HEK293 (cell line): ENCODE measurements around the gene RINT1.

ENCODE experiments used
- CTCF ChIA-PET: fragments of 350-600 bp; formaldehyde crosslinking; extraction: SDS; loops from one replicate; lab custom pipeline; 2021; ENCODE audit warnings: antibody characterized with exemption; lab: Yijun Ruan, JAX
- POLR2A ChIA-PET: fragments of 300-600 bp; formaldehyde crosslinking; extraction: SDS; loops from one replicate; lab custom pipeline; 2020; ENCODE audit warnings: antibody characterized with exemption, inconsistent platforms; lab: Yijun Ruan, JAX
- H3K27ac ChIP-seq: fragments of 200-500 bp; sonication (Bioruptor generic); 2 replicates; pipeline ENCODE4 v1.5.1; 2014; ENCODE audit warnings: low read depth, low read length, control low read depth, inconsistent platforms; ENCODE audit errors: extremely low read depth
- H3K36me3 ChIP-seq, 2 experiments: fragments of 200-500 bp in 1 of 2; sonication (Bioruptor generic) in 1 of 2; 1 replicate in 1 of 2; 2 replicates in 1 of 2; pipeline ENCODE4 v1.5.1; 2014 to 2017; ENCODE audit warnings: inconsistent platforms in 2 of 2, low read length in 2 of 2; ENCODE audit not compliant: control insufficient read depth in 2 of 2, insufficient read depth in 1 of 2
- H3K4me1 ChIP-seq: fragments of 200-500 bp; sonication (Bioruptor generic); 2 replicates; pipeline ENCODE4 v1.5.1; 2014; ENCODE audit warnings: mild to moderate bottlenecking, low read length, inconsistent platforms; ENCODE audit not compliant: control insufficient read depth, insufficient read depth
- H3K4me3 ChIP-seq: 2 replicates; pipeline ENCODE4 v1.5.1; 2011; ENCODE audit warnings: low read depth, mild to moderate bottlenecking, control low read depth, low read length, moderate library complexity
- H3K9me3 ChIP-seq: fragments of 200-500 bp; sonication (Bioruptor generic); 2 replicates; pipeline ENCODE4 v1.5.1; 2014; ENCODE audit warnings: low read depth, low read length, inconsistent platforms; ENCODE audit not compliant: control insufficient read depth, insufficient read depth
- ATF2 ChIP-seq: fragments of 450-650 bp; formaldehyde crosslinking; IDR thresholded peaks from 2 replicates; pipeline ENCODE4 v1.5.1; 2016; ENCODE audit warnings: missing biosample characterization, missing genetic modification characterization, low read depth
- EGR2 ChIP-seq: fragments of 450-650 bp; formaldehyde crosslinking; IDR thresholded peaks from 2 replicates; pipeline ENCODE4 v1.5.1; 2016; ENCODE audit warnings: low read depth, missing biosample characterization, missing genetic modification characterization
- GLIS2 ChIP-seq: fragments of 450-650 bp; formaldehyde crosslinking; IDR thresholded peaks from 2 replicates; pipeline ENCODE4 v1.5.1; 2016; ENCODE audit warnings: missing biosample characterization, missing genetic modification characterization
- PRDM2 ChIP-seq: fragments of 450-650 bp; formaldehyde crosslinking; IDR thresholded peaks from 2 replicates; pipeline ENCODE4 v1.5.1; 2016; ENCODE audit warnings: missing biosample characterization, missing genetic modification characterization, borderline replicate concordance
- TSHZ1 ChIP-seq: fragments of 450-650 bp; formaldehyde crosslinking; IDR thresholded peaks from 2 replicates; pipeline ENCODE4 v1.5.1; 2016; ENCODE audit warnings: missing biosample characterization, missing genetic modification characterization, borderline replicate concordance
- WT1 ChIP-seq: fragments of 450-650 bp; formaldehyde crosslinking; IDR thresholded peaks from 2 replicates; pipeline ENCODE4 v1.5.1; 2016; ENCODE audit warnings: missing biosample characterization, missing genetic modification characterization
- ZIC2 ChIP-seq: fragments of 450-650 bp; formaldehyde crosslinking; IDR thresholded peaks from 2 replicates; pipeline ENCODE4 v1.5.1; 2016; ENCODE audit warnings: missing biosample characterization, missing genetic modification characterization
- ZNF121 ChIP-seq: fragments of 450-650 bp; formaldehyde crosslinking; IDR thresholded peaks from 2 replicates; pipeline ENCODE4 v1.5.1; 2016; ENCODE audit warnings: missing biosample characterization, missing genetic modification characterization
- ZNF184 ChIP-seq: fragments of 450-650 bp; IDR thresholded peaks from 2 replicates; pipeline ENCODE4 v1.5.1; 2018; ENCODE audit warnings: missing biosample characterization, mild to moderate bottlenecking, missing genetic modification characterization
- ZNF23 ChIP-seq: fragments of 450-650 bp; formaldehyde crosslinking; IDR thresholded peaks from 2 replicates; pipeline ENCODE4 v1.5.1; 2016; ENCODE audit warnings: missing biosample characterization, missing genetic modification characterization, borderline replicate concordance
- ZNF664 ChIP-seq: fragments of 450-650 bp; formaldehyde crosslinking; IDR thresholded peaks from 2 replicates; pipeline ENCODE4 v1.5.1; 2016; ENCODE audit warnings: missing biosample characterization, missing genetic modification characterization
- ZNF670 ChIP-seq: fragments of 450-650 bp; formaldehyde crosslinking; IDR thresholded peaks from 2 replicates; pipeline ENCODE4 v1.5.1; 2016; ENCODE audit warnings: missing biosample characterization, missing genetic modification characterization, low read depth
- ZNF677 ChIP-seq: fragments of 450-650 bp; IDR thresholded peaks from 2 replicates; pipeline ENCODE4 v1.5.0; 2018; ENCODE audit warnings: missing biosample characterization, mild to moderate bottlenecking, missing genetic modification characterization, moderate library complexity
- ZNF776 ChIP-seq: fragments of 450-650 bp; formaldehyde crosslinking; IDR thresholded peaks from 2 replicates; pipeline ENCODE4 v1.5.0; 2017; ENCODE audit warnings: missing biosample characterization, missing genetic modification characterization, borderline replicate concordance
- ZNF792 ChIP-seq: fragments of 450-650 bp; formaldehyde crosslinking; IDR thresholded peaks from 2 replicates; pipeline ENCODE4 v1.5.1; 2016; ENCODE audit warnings: missing biosample characterization, missing genetic modification characterization
- ZSCAN23 ChIP-seq: fragments of 450-650 bp; formaldehyde crosslinking; IDR thresholded peaks from 2 replicates; pipeline ENCODE4 v1.5.1; 2016; ENCODE audit warnings: missing biosample characterization, missing genetic modification characterization

The RINT1 gene

GRCh38 chr7:105594034-105594433 is 62.0 kb downstream of the RINT1 start:
- Histone ChIP-seq H3K4me1 (no peaks in the 10 kb centered on the region), H3K27ac (no peak overlapping the region), H3K4me3 (no peak overlapping the region), H3K9me3 (no peaks in the 10 kb centered on the region), H3K36me3 (no peaks in the 10 kb centered on the region)
- TF ChIP-seq WT1 = no peak
- TF ChIP-seq ATF2 (tag by site-specific recombination) = no peak
- TF ChIP-seq ZNF677 (tag by site-specific recombination) = no peak
- TF ChIP-seq ZNF184 (tag by site-specific recombination) = no peak
- no peak for TF ChIP-seq ZIC2 (tag by site-specific recombination)
- no peak for TF ChIP-seq ZSCAN23 (tag by site-specific recombination)
- no peak for TF ChIP-seq ZNF670 (tag by site-specific recombination)
- TF ChIP-seq TSHZ1 (tag by site-specific recombination) = no peak
- ChIA-PET POLR2A (no interaction called here), CTCF (interaction anchor here (0.9 to 2.1 kb wide), 2 partner anchors 63 to 449 kb away, joined by 3 to 5 read pairs; no protein-coding TSS in a partner anchor)

- ChIA-PET CTCF (interaction anchor here (0.7 to 1.0 kb wide), 2 partner anchors 54 to 446 kb away, joined by 3 to 4 read pairs; no protein-coding TSS in a partner anchor), POLR2A (interaction anchor here (0.6 kb wide), 1 partner anchor 404 kb away, joined by 3 read pairs; no protein-coding TSS in a partner anchor)
- no peaks in the 10 kb centered on the region for H3K4me1 ChIP-seq
- no peaks in the 10 kb centered on the region for H3K9me3 ChIP-seq
- no peak overlapping the region for H3K27ac ChIP-seq
- no peak overlapping the region for H3K4me3 ChIP-seq
- no peaks in the 10 kb centered on the region for H3K36me3 ChIP-seq
- no peak for TF ChIP-seq EGR2 (tag by site-specific recombination)
- no peak for TF ChIP-seq ZNF121 (tag by site-specific recombination)
- TF ChIP-seq ZNF23 (tag by site-specific recombination) = no peak
- TF ChIP-seq ZNF184 (tag by site-specific recombination) = no peak
- no peak for TF ChIP-seq ZNF776 (tag by site-specific recombination)
- TF ChIP-seq PRDM2 (tag by site-specific recombination) = no peak
- TF ChIP-seq ZNF792 (tag by site-specific recombination) = no peak
- no peak for TF ChIP-seq ZNF664 (tag by site-specific recombination)
- no peak for TF ChIP-seq GLIS2 (tag by site-specific recombination)
Measured at GRCh38 chr7:105596866-105597265, 64.9 kb downstream of the RINT1 start.
